GM12878 (cell line): Measurements from ENCODE around the gene COX19. TPM values are rescaled to one million over a fixed set of nuclear protein-coding genes. Genes with fewer than 3 reads are reported as not detected.

Experiments
- ATAC-seq: fragments of 200-7000 bp; cut with Tn5 transposase; 3 replicates; pipeline ENCODE4 v1.9.1; 2020; ENCODE audit warnings: mild to moderate bottlenecking, moderate library complexity
- BruUV-seq: library from RNA; stranded (reverse); fragments of 400-500 nt; replicated peaks from 2 replicates; lab custom pipeline; 2021; lab: Mats Ljungman, UMichigan
- CTCF ChIA-PET: fragments of 300-600 bp; sonication (Branson Sonifier 250); formaldehyde crosslinking; extraction: SDS; loops from one replicate; lab custom pipeline; 2021; ENCODE audit warnings: inconsistent platforms; lab: Yijun Ruan, JAX
- POLR2A ChIA-PET: fragments of 350-600 bp; formaldehyde crosslinking; extraction: SDS; loops from one replicate; lab custom pipeline; 2021; ENCODE audit warnings: inconsistent platforms; lab: Charles Lee
- RAD21 ChIA-PET: fragments of 300-600 bp; sonication (Branson Sonifier 250); formaldehyde crosslinking; loops from one replicate; lab custom pipeline; 2023; ENCODE audit warnings: antibody characterized with exemption; ENCODE audit not compliant: unreplicated experiment; lab: Charles Lee
- SMC1A ChIA-PET: fragments of 300-600 bp; sonication (Branson Sonifier 250); formaldehyde crosslinking; loops from one replicate; lab custom pipeline; 2023; ENCODE audit not compliant: unreplicated experiment, uncharacterized antibody; lab: Charles Lee
- DNase-seq: peaks from one replicate; pipeline ENCODE4 v3.0.0-alpha.2; 2011; ENCODE audit warnings: low read depth, low spot score
- FAIRE-seq: peaks from 3 replicates; lab custom pipeline; 2011; peaks lifted over from hg19 to GRCh38; lab: Jason Lieb, UNC
- H2AFZ ChIP-seq: 2 replicates; pipeline ENCODE4 v1.6.0; 2011; ENCODE audit warnings: low read depth, low read length, control low read depth; ENCODE audit not compliant: control insufficient read depth
- H3K27ac ChIP-seq: 2 replicates; pipeline ENCODE4 v1.5.1; 2011; ENCODE audit warnings: control low read depth; ENCODE audit not compliant: control insufficient read depth, insufficient read depth
- H3K27me3 ChIP-seq, 2 experiments: replicated peaks in 1 of 2; 2 replicates each; pipeline versions ENCODE4 v1.6.0 to v1.6.1; 2011; ENCODE audit warnings: low read length in 1 of 2; ENCODE audit not compliant: control insufficient read depth in 2 of 2, insufficient read depth in 2 of 2
- H3K36me3 ChIP-seq, 2 experiments: 2 replicates each; pipeline ENCODE4 v1.5.1; 2011; ENCODE audit warnings: low read length in 1 of 2; ENCODE audit not compliant: control insufficient read depth in 2 of 2, insufficient read depth in 2 of 2
- H3K4me1 ChIP-seq: 2 replicates; pipeline ENCODE4 v1.6.1; 2011; ENCODE audit warnings: mild to moderate bottlenecking, low read length, moderate library complexity, mixed read lengths; ENCODE audit not compliant: control insufficient read depth, insufficient read depth
- H3K4me2 ChIP-seq: 2 replicates; pipeline ENCODE4 v1.6.0; 2011; ENCODE audit warnings: control low read depth; ENCODE audit not compliant: control insufficient read depth, insufficient read depth
- H3K4me3 ChIP-seq: fragments of 200-600 bp; sonication (generic); 2 replicates; pipeline ENCODE4 v1.5.1; 2016
- H3K79me2 ChIP-seq: 2 replicates; pipeline ENCODE4 v1.6.0; 2011; ENCODE audit warnings: low read length; ENCODE audit not compliant: control insufficient read depth, insufficient read depth
- H3K9ac ChIP-seq: 2 replicates; pipeline ENCODE4 v1.8.0; 2011; ENCODE audit warnings: low read length, control low read depth, mixed read lengths; ENCODE audit not compliant: control insufficient read depth, insufficient read depth
- H3K9me3 ChIP-seq: replicated peaks from 3 replicates; pipeline ENCODE4 v1.5.1; 2011; ENCODE audit warnings: mild to moderate bottlenecking, low read length; ENCODE audit not compliant: control insufficient read depth, insufficient read depth
- H4K20me1 ChIP-seq: 2 replicates; pipeline ENCODE4 v1.6.0; 2011; ENCODE audit not compliant: control insufficient read depth, insufficient read depth
- CREB1 ChIP-seq: IDR thresholded peaks from 2 replicates; pipeline ENCODE4 v1.6.1; 2012; ENCODE audit warnings: low read depth, mild to moderate bottlenecking, inconsistent platforms
- DPF2 ChIP-seq: fragments of 450-650 bp; IDR thresholded peaks from 2 replicates; pipeline ENCODE4 v1.6.1; 2017; ENCODE audit warnings: mild to moderate bottlenecking
- EP300 ChIP-seq, 2 experiments: fragments of 150-350 bp in 1 of 2; IDR thresholded peaks; 2 replicates each; pipeline ENCODE4 v1.6.1; 2011 to 2012; ENCODE audit warnings: low read depth in 2 of 2, low read length in 2 of 2, borderline replicate concordance in 1 of 2, improper control_type of control experiment in 1 of 2, inconsistent platforms in 1 of 2; ENCODE audit not compliant: control insufficient read depth in 1 of 2
- GATAD2B ChIP-seq: fragments of 450-650 bp; conservative IDR thresholded peaks from 2 replicates; pipeline ENCODE4 v1.6.1; 2017; ENCODE audit warnings: low read depth, mild to moderate bottlenecking, moderate library complexity
- IKZF1 ChIP-seq: fragments of 450-650 bp; conservative IDR thresholded peaks from 2 replicates; pipeline ENCODE4 v1.6.1; 2017; ENCODE audit warnings: antibody characterized with exemption, mild to moderate bottlenecking
- IRF3 ChIP-seq: fragments of 450-650 bp; IDR thresholded peaks from 2 replicates; pipeline ENCODE4 v1.6.1; 2014; ENCODE audit warnings: mild to moderate bottlenecking
- MEF2B ChIP-seq: fragments of 450-650 bp; IDR thresholded peaks from 2 replicates; pipeline ENCODE4 v1.6.1; 2018; ENCODE audit warnings: mild to moderate bottlenecking, moderate library complexity; ENCODE audit not compliant: partially characterized antibody, poor library complexity, severe bottlenecking
- MLLT1 ChIP-seq: fragments of 450-650 bp; IDR thresholded peaks from 2 replicates; pipeline ENCODE4 v1.6.1; 2016; ENCODE audit warnings: mild to moderate bottlenecking
- MTA3 ChIP-seq: IDR thresholded peaks from 2 replicates; pipeline ENCODE4 v1.6.1; 2012; ENCODE audit warnings: low read length, inconsistent platforms, borderline replicate concordance
- POLR2A ChIP-seq: IDR thresholded peaks from 2 replicates; pipeline ENCODE4 v1.6.1; 2011; ENCODE audit warnings: low read depth, mild to moderate bottlenecking, low read length
- RAD21 ChIP-seq: IDR thresholded peaks from 2 replicates; pipeline ENCODE4 v1.6.1; 2011; ENCODE audit warnings: mild to moderate bottlenecking, low read depth, low read length, moderate library complexity; ENCODE audit not compliant: insufficient read depth
- RBBP5 ChIP-seq: fragments of 200-600 bp; sonication (generic); conservative IDR thresholded peaks from 2 replicates; pipeline ENCODE4 v1.6.1; 2016
- RELB ChIP-seq: fragments of 450-650 bp; IDR thresholded peaks from 2 replicates; pipeline ENCODE4 v1.6.1; 2017; ENCODE audit warnings: low read depth, mild to moderate bottlenecking, moderate library complexity
- SKIL ChIP-seq: fragments of 450-650 bp; IDR thresholded peaks from 2 replicates; pipeline ENCODE4 v1.6.1; 2017; ENCODE audit warnings: mild to moderate bottlenecking, low read depth, inconsistent platforms; ENCODE audit not compliant: poor library complexity, severe bottlenecking
- STAT1 ChIP-seq: fragments of 450-650 bp; conservative IDR thresholded peaks from 2 replicates; pipeline ENCODE4 v1.6.1; 2014; ENCODE audit warnings: antibody characterized with exemption, mild to moderate bottlenecking
- TCF12 ChIP-seq: IDR thresholded peaks from 2 replicates; pipeline ENCODE4 v1.6.1; 2011; ENCODE audit warnings: low read depth, mild to moderate bottlenecking, low read length
- YBX1 ChIP-seq: fragments of 450-650 bp; IDR thresholded peaks from 2 replicates; pipeline ENCODE4 v1.6.1; 2016; ENCODE audit warnings: antibody characterized with exemption
- WGBS: methylation state at CpG from one replicate; pipeline ENCODE4 v1.1.6; 2016; ENCODE audit warnings: low lambda C conversion rate; ENCODE audit not compliant: insufficient replicate concordance, insufficient coverage; ENCODE audit errors: missing lambda C conversion rate; 5-methylcytosine and 5-hydroxymethylcytosine counted together
- in situ Hi-C: fragments of 300-500 bp; cut with MboI; formaldehyde crosslinking; loops from 9 replicates; pipeline ENCODE4 v1.14.3; 2018; ENCODE audit warnings: mixed read lengths
- intact Hi-C: fragments of 100-400 bp; cut with micrococcal nuclease; formaldehyde crosslinking; loops from one replicate; pipeline ENCODE4 v1.14.2; 2022; ENCODE audit not compliant: unreplicated experiment
- polyA plus RNA-seq, 11 experiments: library from polyadenylated mRNA; depleted of rRNA in 4 of 11; unstranded in 6 of 11; stranded (reverse) in 5 of 11; fragments of >200 nt; fragmentation: Nextera tagmentation in 4 of 11; fragmentation: Illumina TruSeq in 1 of 11; extraction: Ambion mirVana in 4 of 11; extraction: Trizol in 1 of 11; gene quantifications; 1 replicate in 1 of 11; 2 replicates in 10 of 11; pipeline versions ENCODE4 v1.2.1 to v1.2.3, GENCODE V29; 2011 to 2016; ENCODE audit warnings: inconsistent platforms in 2 of 11, missing spikeins in 2 of 11, low read depth in 1 of 11
- total RNA-seq, 4 experiments: library from RNA; depleted of rRNA in 3 of 4; stranded (reverse); fragments of >200 nt in 3 of 4; fragmentation: Illumina TruSeq in 1 of 4; extraction: Trizol in 1 of 4; gene quantifications; 2 replicates each; pipeline versions ENCODE4 v1.2.1 to v1.2.3, GENCODE V29; 2013 to 2021

The COX19 gene
- total and polyA plus RNA-seq, 10 of the 15 experiments (the other 5 are each of a cell fraction or from before 2014, with no cell fraction given), result 3.7 to 17.9 (median 10.8) TPM

- in situ Hi-C loops (no loop called here), intact Hi-C loops (no loop called here)
- no peaks in the 10 kb centered on the region for H3K27me3 ChIP-seq
- no peak overlapping the region; the same call in 1 of the 2 replicates for H3K9ac ChIP-seq
- no peaks in the 10 kb centered on the region for H3K79me2 ChIP-seq
- H2AFZ ChIP-seq, result no peak overlapping the region
- ChIA-PET CTCF (interaction anchor here (1.2 to 2.1 kb wide), 2 partner anchors 11 to 61 kb away, joined by 3 to 4 read pairs; no protein-coding TSS in a partner anchor), SMC1A (interaction anchor here (0.7 kb wide), 1 partner anchor 21 kb away, joined by 3 read pairs; no protein-coding TSS in a partner anchor), RAD21 (no interaction called here), POLR2A (interaction anchor here (0.5 to 0.7 kb wide), 2 partner anchors 20 to 245 kb away, joined by 3 read pairs; no protein-coding TSS in a partner anchor)
- H3K4me2 ChIP-seq, result no peak overlapping the region
- H3K4me3 ChIP-seq, result no peak overlapping the region
- 26% methylated on average over 27 of the region's 32 CpGs for WGBS
- peak overlapping the region; percentile 44; the same call in 1 of the 2 replicates for H3K27ac ChIP-seq
- peaks cover 21% of the 10 kb centered on the region for H3K4me1 ChIP-seq
- ATAC-seq, result peak; percentile 35
- no peaks in the 10 kb centered on the region for H3K9me3 ChIP-seq
- H3K36me3 ChIP-seq, result peaks cover 4 to 11% of the 10 kb centered on the region in 2 experiments; a peak in 3 of 4 replicates
- no TSS peak for BruUV-seq
- H4K20me1 ChIP-seq, result no peaks in the 10 kb centered on the region
- no peak for DNase-seq
- FAIRE-seq, result no peak
- TF ChIP-seq GATAD2B, result peak; percentile 47; the same call in 1 of the 2 replicates
- no peak for TF ChIP-seq MLLT1
- TF ChIP-seq SKIL, result no peak
- no peak for TF ChIP-seq YBX1
- TF ChIP-seq IKZF1, result 0 out of 2 replicates have a peak, but pooled peaks have one; percentile 12
- TF ChIP-seq STAT1, result no peak
- TF ChIP-seq TCF12, result peak; percentile 78; the same call in 1 of the 2 replicates
- TF ChIP-seq MTA3, result no peak
- TF ChIP-seq IRF3, result no peak
- peak; percentile 56 for TF ChIP-seq CREB1
- no peak for TF ChIP-seq RBBP5
- TF ChIP-seq POLR2A, result peak; percentile 51; the same call in 1 of the 2 replicates
- no peak for TF ChIP-seq RAD21
- TF ChIP-seq RELB, result no peak
- peak; percentile 60 for TF ChIP-seq MEF2B
- TF ChIP-seq EP300 (IDR thresholded peaks at IDR 0.05; ENCODE audit: borderline replicate concordance in 1 of 2, control insufficient read depth in 1 of 2, low read depth in 2 of 2, low read length in 2 of 2), result 0 out of 4 replicates have a peak, but pooled peaks of 1 of the 2 experiments have one; percentile 38
- TF ChIP-seq DPF2, result peak; percentile 38; the same call in 1 of the 2 replicates
Observed at GRCh38 chr7:1004018-1004852, 28.9 kb upstream of the COX19 start.
